HS-27A (cell line): ENCODE results near the gene THBS1.

Experiments used
- DNase-seq: peaks from one replicate; pipeline ENCODE4 v3.0.0-alpha.2; 2012; ENCODE audit warnings: low read depth, missing footprints

Gene THBS1

GRCh38 chr15:39589193-39589814, 8.4 kb downstream of the THBS1 start:
- no peak for DNase-seq

- no peak for DNase-seq
Measured at GRCh38 chr15:39589815-39590644, 9.2 kb downstream of the THBS1 start.

GRCh38 chr15:39591141-39591895, 10.4 kb downstream of the THBS1 start:
- no peak for DNase-seq

GRCh38 chr15:39591896-39592315, 11.0 kb downstream of the THBS1 start:
- DNase-seq, result no peak

- DNase-seq, result no peak
Measured at GRCh38 chr15:39592500-39592899, 11.6 kb downstream of the THBS1 start.

- no peak for DNase-seq
Measured at GRCh38 chr15:39593071-39593655, 12.3 kb downstream of the THBS1 start.

- DNase-seq, result no peak
Measured at GRCh38 chr15:39593656-39594445, 13.0 kb downstream of the THBS1 start.

GRCh38 chr15:39594446-39595337, 13.8 kb downstream of the THBS1 start:
- DNase-seq, result no peak

- no peak for DNase-seq
Measured at GRCh38 chr15:39595338-39596221, 14.7 kb downstream of the THBS1 start.

- DNase-seq, result no peak
Measured at GRCh38 chr15:39596358-39597051, 15.6 kb downstream of the THBS1 start.

- no peak for DNase-seq
Measured at GRCh38 chr15:39597336-39597735, 16.5 kb downstream of the THBS1 start.

GRCh38 chr15:39597751-39598185, 16.9 kb downstream of the THBS1 start:
- no peak for DNase-seq

- DNase-seq, result no peak
Measured at GRCh38 chr15:39598186-39598850, 17.4 kb downstream of the THBS1 start.

GRCh38 chr15:39598958-39599845, 18.3 kb downstream of the THBS1 start:
- DNase-seq, result no peak

GRCh38 chr15:39599871-39600270, 19.0 kb downstream of the THBS1 start:
- DNase-seq, result no peak

- no peak for DNase-seq
Measured at GRCh38 chr15:39602143-39602542, 21.3 kb downstream of the THBS1 start.

- no peak for DNase-seq
Measured at GRCh38 chr15:39605146-39605545, 24.3 kb downstream of the THBS1 start.
